H9 (cell line): ENCODE results near the gene STT3B. TPM values are rescaled to one million over a fixed set of nuclear protein-coding genes. Genes with fewer than 3 reads are reported as not detected.

Experiments used
- DNase-seq: peaks from one replicate; pipeline ENCODE4 v3.0.0-alpha.2; 2017
- H2AFZ ChIP-seq: one replicate; pipeline ENCODE4 v1.6.1; 2013; ENCODE audit warnings: mild to moderate bottlenecking, low read length, control low read depth, moderate library complexity
- H2AK5ac ChIP-seq: 2 replicates; pipeline ENCODE4 v1.6.1; 2013; ENCODE audit warnings: low read length, control low read depth, mixed read lengths; ENCODE audit not compliant: insufficient read length
- H2BK120ac ChIP-seq: one replicate; pipeline ENCODE4 v1.6.1; 2013; ENCODE audit warnings: low read depth, mild to moderate bottlenecking, low read length, control low read depth, inconsistent platforms; ENCODE audit not compliant: poor library complexity, severe bottlenecking
- H2BK12ac ChIP-seq: 2 replicates; pipeline ENCODE4 v1.6.1; 2013; ENCODE audit warnings: low read length, control low read depth, mixed read lengths, low read depth; ENCODE audit not compliant: insufficient read length
- H2BK15ac ChIP-seq: 2 replicates; pipeline ENCODE4 v1.6.1; 2013; ENCODE audit warnings: low read depth, low read length, control low read depth
- H2BK20ac ChIP-seq: one replicate; pipeline ENCODE4 v1.6.1; 2013; ENCODE audit warnings: low read depth, mild to moderate bottlenecking, low read length, control low read depth, inconsistent platforms; ENCODE audit not compliant: poor library complexity, severe bottlenecking
- H2BK5ac ChIP-seq: 2 replicates; pipeline ENCODE4 v1.6.1; 2013; ENCODE audit warnings: low read length, control low read depth, mixed read lengths; ENCODE audit not compliant: insufficient read length
- H3K14ac ChIP-seq: 2 replicates; pipeline ENCODE4 v1.6.1; 2013; ENCODE audit warnings: low read length, control low read depth; ENCODE audit not compliant: insufficient read depth
- H3K18ac ChIP-seq: 2 replicates; pipeline ENCODE4 v1.6.1; 2013; ENCODE audit warnings: low read depth, mild to moderate bottlenecking, mixed read lengths, low read length, control low read depth; ENCODE audit not compliant: insufficient read length
- H3K23ac ChIP-seq: 2 replicates; pipeline ENCODE4 v1.6.1; 2013; ENCODE audit warnings: low read length, control low read depth, mixed read lengths, low read depth; ENCODE audit not compliant: insufficient read length
- H3K23me2 ChIP-seq: 2 replicates; pipeline ENCODE4 v1.6.1; 2013; ENCODE audit warnings: low read depth, mild to moderate bottlenecking, mixed read lengths, low read length, control low read depth; ENCODE audit not compliant: insufficient read length, poor library complexity, severe bottlenecking
- H3K27ac ChIP-seq: 2 replicates; pipeline ENCODE4 v1.5.1; 2013; ENCODE audit warnings: low read length, control low read depth, mixed read lengths, low read depth; ENCODE audit not compliant: insufficient read length
- H3K27me3 ChIP-seq: 2 replicates; pipeline ENCODE4 v1.6.1; 2013; ENCODE audit warnings: low read length, control low read depth, inconsistent platforms; ENCODE audit not compliant: insufficient read depth
- H3K4ac ChIP-seq: 2 replicates; pipeline ENCODE4 v1.6.1; 2013; ENCODE audit warnings: low read depth, mild to moderate bottlenecking, control low read depth, inconsistent platforms, low read length, moderate library complexity
- H3K4me1 ChIP-seq: 2 replicates; pipeline ENCODE4 v1.6.1; 2013; ENCODE audit warnings: low read length, control low read depth, inconsistent platforms; ENCODE audit not compliant: insufficient read depth
- H3K4me2 ChIP-seq: 2 replicates; pipeline ENCODE4 v1.6.1; 2013; ENCODE audit warnings: low read length, control low read depth, mixed read lengths; ENCODE audit not compliant: insufficient read length, insufficient read depth
- H3K56ac ChIP-seq: 2 replicates; pipeline ENCODE4 v1.6.1; 2013; ENCODE audit warnings: low read depth, mild to moderate bottlenecking, mixed read lengths, low read length, control low read depth; ENCODE audit not compliant: insufficient read length
- H3K79me1 ChIP-seq: 2 replicates; pipeline ENCODE4 v1.6.1; 2013; ENCODE audit warnings: low read depth, mild to moderate bottlenecking, moderate library complexity, low read length, control low read depth, inconsistent platforms; ENCODE audit not compliant: insufficient read depth, poor library complexity, severe bottlenecking
- H3K79me2 ChIP-seq: 2 replicates; pipeline ENCODE4 v1.6.1; 2013; ENCODE audit warnings: low read length, control low read depth, inconsistent platforms; ENCODE audit not compliant: insufficient read depth
- H3K9ac ChIP-seq: 2 replicates; pipeline ENCODE4 v1.6.1; 2013; ENCODE audit warnings: low read length, control low read depth, mixed read lengths; ENCODE audit not compliant: insufficient read length; ENCODE audit errors: extremely low read depth
- H3K9me3 ChIP-seq: one replicate; pipeline ENCODE4 v1.6.1; 2013; ENCODE audit warnings: low read depth, low read length, inconsistent platforms; ENCODE audit not compliant: control insufficient read depth
- H3T11ph ChIP-seq: one replicate; pipeline ENCODE4 v1.6.1; 2013; ENCODE audit warnings: mild to moderate bottlenecking, low read length, control low read depth, inconsistent platforms
- H4K20me1 ChIP-seq: one replicate; pipeline ENCODE4 v1.6.1; 2013; ENCODE audit not compliant: control insufficient read depth, insufficient read length, insufficient read depth
- H4K5ac ChIP-seq: 2 replicates; pipeline ENCODE4 v1.6.1; 2013; ENCODE audit warnings: low read depth, mild to moderate bottlenecking, mixed read lengths, low read length, control low read depth; ENCODE audit not compliant: insufficient read length
- H4K8ac ChIP-seq: replicated peaks from 2 replicates; pipeline ENCODE4 v1.6.1; 2013; ENCODE audit warnings: low read length, control low read depth, mixed read lengths, low read depth; ENCODE audit not compliant: insufficient read length
- H4K91ac ChIP-seq: 2 replicates; pipeline ENCODE4 v1.6.1; 2013; ENCODE audit warnings: low read depth, mild to moderate bottlenecking, moderate library complexity, mixed read lengths, low read length, control low read depth; ENCODE audit not compliant: insufficient read length
- H3K27ac Mint-ChIP-seq, 3 experiments: 2 replicates in 2 of 3; 3 replicates in 1 of 3; pipeline ENCODE4 v1.8.0; 2020 to 2021; ENCODE audit warnings: mixed read lengths in 3 of 3, mild to moderate bottlenecking in 1 of 3, moderate library complexity in 1 of 3
- H3K27me3 Mint-ChIP-seq: 2 replicates; pipeline ENCODE4 v1.8.0; 2021; ENCODE audit warnings: low read depth, mild to moderate bottlenecking, moderate library complexity, mixed read lengths
- H3K36me3 Mint-ChIP-seq, 3 experiments: 2 replicates in 2 of 3; 3 replicates in 1 of 3; pipeline ENCODE4 v1.8.0; 2020 to 2021; ENCODE audit warnings: low read depth in 3 of 3, mixed read lengths in 3 of 3; ENCODE audit not compliant: insufficient read depth in 1 of 3
- H3K4me1 Mint-ChIP-seq, 2 experiments: 2 replicates each; pipeline ENCODE4 v1.8.0; 2020; ENCODE audit warnings: mixed read lengths in 2 of 2
- H3K4me3 Mint-ChIP-seq, 2 experiments: 2 replicates in 1 of 2; 3 replicates in 1 of 2; pipeline ENCODE4 v1.8.0; 2020 to 2021; ENCODE audit warnings: mild to moderate bottlenecking in 2 of 2, mixed read lengths in 2 of 2, moderate library complexity in 1 of 2
- H3K9me3 Mint-ChIP-seq, 2 experiments: 2 replicates in 1 of 2; 3 replicates in 1 of 2; pipeline ENCODE4 v1.8.0; 2020; ENCODE audit warnings: mild to moderate bottlenecking in 2 of 2, mixed read lengths in 2 of 2, moderate library complexity in 1 of 2
- WGBS: extraction: QIAGEN DNeasy Blood & Tissue Kit; methylation state at CpG from one replicate; pipeline ENCODE4 v1.1.7; 2013; ENCODE audit warnings: missing lambda C conversion rate, low lambda C conversion rate, mixed read lengths; ENCODE audit not compliant: insufficient read length; ENCODE audit errors: extremely low coverage; 5-methylcytosine and 5-hydroxymethylcytosine counted together
- total RNA-seq: library from RNA; stranded (reverse); gene quantifications from 2 replicates; pipeline ENCODE4 v1.2.1, GENCODE V29; 2021
- TF ChIP-seq, protein P1 (sequence below): fragments of 200-600 bp; sonication (generic); conservative IDR thresholded peaks from 3 replicates; pipeline ENCODE4 v1.8.0; 2021; ENCODE audit warnings: antibody characterized with exemption, mild to moderate bottlenecking

STT3B gene
- total RNA-seq, 1 experiment from 2014 or later = 79.9 TPM

DNA sequence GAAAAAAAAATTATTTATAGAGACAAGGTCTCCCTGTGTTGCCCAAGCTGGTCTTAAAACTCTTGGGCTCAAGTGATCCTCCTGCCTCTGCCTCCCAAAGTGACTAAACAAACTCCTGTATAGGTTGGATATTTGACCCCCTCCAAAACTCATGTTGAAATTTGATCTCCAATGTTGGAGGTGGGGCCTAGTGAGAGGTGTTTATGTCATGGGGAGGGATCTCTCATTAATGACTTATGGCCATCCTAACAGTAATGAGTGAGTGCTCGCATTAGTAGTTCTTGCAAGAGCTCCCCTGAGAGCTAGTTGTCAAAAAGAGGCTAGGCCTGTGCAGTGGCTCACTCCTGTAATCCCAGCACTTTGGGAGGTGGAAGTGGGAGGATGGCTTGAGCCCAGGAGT lies 141.2 kb downstream of the STT3B start:
- H3K56ac ChIP-seq = no peak overlapping the region
- H3K27ac ChIP-seq = no peak overlapping the region
- H4K91ac ChIP-seq = no peak overlapping the region
- no peak overlapping the region for H3K27ac Mint-ChIP-seq
- no peaks in the 10 kb centered on the region for H3K27me3 Mint-ChIP-seq
- H3K9me3 ChIP-seq = no peaks in the 10 kb centered on the region
- H4K20me1 ChIP-seq = no peaks in the 10 kb centered on the region
- TF ChIP-seq, protein P1, sequence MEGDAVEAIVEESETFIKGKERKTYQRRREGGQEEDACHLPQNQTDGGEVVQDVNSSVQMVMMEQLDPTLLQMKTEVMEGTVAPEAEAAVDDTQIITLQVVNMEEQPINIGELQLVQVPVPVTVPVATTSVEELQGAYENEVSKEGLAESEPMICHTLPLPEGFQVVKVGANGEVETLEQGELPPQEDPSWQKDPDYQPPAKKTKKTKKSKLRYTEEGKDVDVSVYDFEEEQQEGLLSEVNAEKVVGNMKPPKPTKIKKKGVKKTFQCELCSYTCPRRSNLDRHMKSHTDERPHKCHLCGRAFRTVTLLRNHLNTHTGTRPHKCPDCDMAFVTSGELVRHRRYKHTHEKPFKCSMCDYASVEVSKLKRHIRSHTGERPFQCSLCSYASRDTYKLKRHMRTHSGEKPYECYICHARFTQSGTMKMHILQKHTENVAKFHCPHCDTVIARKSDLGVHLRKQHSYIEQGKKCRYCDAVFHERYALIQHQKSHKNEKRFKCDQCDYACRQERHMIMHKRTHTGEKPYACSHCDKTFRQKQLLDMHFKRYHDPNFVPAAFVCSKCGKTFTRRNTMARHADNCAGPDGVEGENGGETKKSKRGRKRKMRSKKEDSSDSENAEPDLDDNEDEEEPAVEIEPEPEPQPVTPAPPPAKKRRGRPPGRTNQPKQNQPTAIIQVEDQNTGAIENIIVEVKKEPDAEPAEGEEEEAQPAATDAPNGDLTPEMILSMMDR = no peak
- no peak overlapping the region for H3K4ac ChIP-seq
- H2AFZ ChIP-seq = no peak overlapping the region
- no peak overlapping the region for H2BK20ac ChIP-seq
- H3K9ac ChIP-seq = no peak overlapping the region
- H3K36me3 Mint-ChIP-seq = peaks cover 3 to 18% (median 16%) of the 10 kb centered on the region in 3 experiments; a peak in 5 of 7 replicates
- no peak overlapping the region for H3K23ac ChIP-seq
- no peak overlapping the region for H4K5ac ChIP-seq
- H3K4me1 Mint-ChIP-seq = peaks cover 10 to 11% of the 10 kb centered on the region in 2 experiments
- H3K27me3 ChIP-seq = no peaks in the 10 kb centered on the region
- H3K79me2 ChIP-seq = no peaks in the 10 kb centered on the region
- no peak overlapping the region for H2BK12ac ChIP-seq
- no peak overlapping the region for H2BK15ac ChIP-seq
- H3K4me1 ChIP-seq = no peaks in the 10 kb centered on the region
- no peak overlapping the region for H3K14ac ChIP-seq
- no peak overlapping the region for H4K8ac ChIP-seq
- H3K9me3 Mint-ChIP-seq = no peaks in the 10 kb centered on the region
- no peaks in the 10 kb centered on the region for H3K79me1 ChIP-seq
- no peaks in the 10 kb centered on the region for H3K23me2 ChIP-seq
- WGBS = no CpG with 5 or more reads among the region's 1 CpG
- H2BK120ac ChIP-seq = no peak overlapping the region
- no peak overlapping the region for H3T11ph ChIP-seq
- H3K4me2 ChIP-seq = no peak overlapping the region
- no peak overlapping the region for H3K4me3 Mint-ChIP-seq
- no peak overlapping the region for H3K18ac ChIP-seq
- no peak for DNase-seq
- no peak overlapping the region for H2BK5ac ChIP-seq
- H2AK5ac ChIP-seq = no peak overlapping the region
